ENCODE results near the gene MYL9. TPM values are rescaled to one million over a fixed set of nuclear protein-coding genes. Genes with fewer than 3 reads are reported as not detected.

Gene MYL9
- total and polyA plus RNA-seq, 2 experiments from 2014 or later, result 29.7 to 100 TPM

DNA sequence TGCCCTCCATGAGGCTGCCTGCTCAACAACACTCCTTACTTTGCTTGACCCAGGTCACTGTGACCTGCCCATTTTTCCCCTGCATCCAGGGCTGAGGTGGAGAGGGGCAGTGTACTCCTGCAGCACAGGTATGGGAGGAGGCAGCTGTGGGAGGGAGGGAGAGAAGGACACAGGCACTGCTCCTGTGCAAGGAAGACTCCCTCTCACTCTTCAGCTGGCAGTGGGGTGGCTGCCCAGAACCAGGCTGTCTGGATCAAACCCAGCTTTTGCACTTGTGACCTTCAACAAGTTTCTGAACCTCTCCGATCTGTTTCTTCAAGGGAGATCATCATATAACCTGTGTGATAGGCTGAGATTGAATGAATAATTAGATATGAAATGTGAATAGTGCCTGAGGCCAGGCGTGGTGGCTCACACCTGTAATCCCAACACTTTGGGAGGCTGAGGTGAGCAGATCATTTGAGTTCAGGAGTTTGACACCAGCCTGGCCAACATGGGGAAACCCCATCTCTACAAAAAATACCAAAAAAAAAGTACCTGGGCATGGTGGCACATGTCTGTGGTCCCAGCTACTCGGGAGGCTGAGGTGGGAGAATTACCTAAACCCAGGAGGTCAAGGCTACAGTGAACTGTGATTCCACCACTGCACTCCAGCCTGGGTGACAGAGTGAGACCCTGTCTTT, 46.2 kb downstream of the MYL9 start:
- Mint-ChIP-seq H3K27me3 (ENCODE audit: insufficient read depth, low read depth, poor library complexity) (peaks cover 13% of the 10 kb centered on the region), H3K27ac (peak overlapping the region; percentile 50; the same call in 1 of the 2 replicates), H3K4me3 (peak overlapping the region; percentile 7; the same call in 1 of the 3 replicates), H3K9me3 (peaks cover 24% of the 10 kb centered on the region), H3K36me3 (ENCODE audit: low read depth) (peaks cover 80% of the 10 kb centered on the region), H3K4me1 (peaks cover 53% of the 10 kb centered on the region)
- Histone ChIP-seq H3K9me2 (ENCODE audit: insufficient read depth) (0 out of 2 replicates have a peak, but pooled peaks cover 6% of the 10 kb centered on the region), H3K27ac (ENCODE audit: low read depth) (no peak overlapping the region), H3K4me2 (0 out of 2 replicates have a peak overlapping the region, but pooled peaks have one; percentile 10), H3K36me3 (ENCODE audit: insufficient read depth) (peaks cover 11% of the 10 kb centered on the region; the same call in 1 of the 2 replicates), H3K4me3 (no peak overlapping the region), H3K79me2 (replicated peaks; ENCODE audit: insufficient read depth) (peaks cover 13% of the 10 kb centered on the region), H4K20me1 (replicated peaks; ENCODE audit: insufficient read depth) (0 out of 2 replicates have a peak, but pooled peaks cover 2% of the 10 kb centered on the region), H3K4me1 (ENCODE audit: insufficient read depth) (peaks cover 50% of the 10 kb centered on the region), H3F3A (replicated peaks; ENCODE audit: low read depth) (peaks cover 32% of the 10 kb centered on the region), H2AFZ (no peak overlapping the region), H3K27me3 (ENCODE audit: insufficient read depth) (no peaks in the 10 kb centered on the region)
- DNase-seq (ENCODE audit: low spot score) (no peak), ATAC-seq (no peak)
- TF ChIP-seq CREB1 (CRISPR knock-in tag; IDR thresholded peaks at IDR 0.05; ENCODE audit: low read depth) (no peak), ZNF114 (CRISPR knock-in tag; IDR thresholded peaks at IDR 0.05) (no peak), EZH2 (IDR thresholded peaks at IDR 0.05; ENCODE audit: low read depth, unreplicated experiment) (no peak), STAT1 (IDR thresholded peaks at IDR 0.05; ENCODE audit: unreplicated experiment) (no peak), NANOG (IDR thresholded peaks at IDR 0.05; ENCODE audit: borderline replicate concordance) (no peak), ZNF331 (CRISPR knock-in tag; IDR thresholded peaks at IDR 0.05; ENCODE audit: low read depth) (no peak)
- TF ChIP-seq, protein P1, sequence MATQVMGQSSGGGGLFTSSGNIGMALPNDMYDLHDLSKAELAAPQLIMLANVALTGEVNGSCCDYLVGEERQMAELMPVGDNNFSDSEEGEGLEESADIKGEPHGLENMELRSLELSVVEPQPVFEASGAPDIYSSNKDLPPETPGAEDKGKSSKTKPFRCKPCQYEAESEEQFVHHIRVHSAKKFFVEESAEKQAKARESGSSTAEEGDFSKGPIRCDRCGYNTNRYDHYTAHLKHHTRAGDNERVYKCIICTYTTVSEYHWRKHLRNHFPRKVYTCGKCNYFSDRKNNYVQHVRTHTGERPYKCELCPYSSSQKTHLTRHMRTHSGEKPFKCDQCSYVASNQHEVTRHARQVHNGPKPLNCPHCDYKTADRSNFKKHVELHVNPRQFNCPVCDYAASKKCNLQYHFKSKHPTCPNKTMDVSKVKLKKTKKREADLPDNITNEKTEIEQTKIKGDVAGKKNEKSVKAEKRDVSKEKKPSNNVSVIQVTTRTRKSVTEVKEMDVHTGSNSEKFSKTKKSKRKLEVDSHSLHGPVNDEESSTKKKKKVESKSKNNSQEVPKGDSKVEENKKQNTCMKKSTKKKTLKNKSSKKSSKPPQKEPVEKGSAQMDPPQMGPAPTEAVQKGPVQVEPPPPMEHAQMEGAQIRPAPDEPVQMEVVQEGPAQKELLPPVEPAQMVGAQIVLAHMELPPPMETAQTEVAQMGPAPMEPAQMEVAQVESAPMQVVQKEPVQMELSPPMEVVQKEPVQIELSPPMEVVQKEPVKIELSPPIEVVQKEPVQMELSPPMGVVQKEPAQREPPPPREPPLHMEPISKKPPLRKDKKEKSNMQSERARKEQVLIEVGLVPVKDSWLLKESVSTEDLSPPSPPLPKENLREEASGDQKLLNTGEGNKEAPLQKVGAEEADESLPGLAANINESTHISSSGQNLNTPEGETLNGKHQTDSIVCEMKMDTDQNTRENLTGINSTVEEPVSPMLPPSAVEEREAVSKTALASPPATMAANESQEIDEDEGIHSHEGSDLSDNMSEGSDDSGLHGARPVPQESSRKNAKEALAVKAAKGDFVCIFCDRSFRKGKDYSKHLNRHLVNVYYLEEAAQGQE (IDR thresholded peaks at IDR 0.05; ENCODE audit: unreplicated experiment), result no peak

DNA sequence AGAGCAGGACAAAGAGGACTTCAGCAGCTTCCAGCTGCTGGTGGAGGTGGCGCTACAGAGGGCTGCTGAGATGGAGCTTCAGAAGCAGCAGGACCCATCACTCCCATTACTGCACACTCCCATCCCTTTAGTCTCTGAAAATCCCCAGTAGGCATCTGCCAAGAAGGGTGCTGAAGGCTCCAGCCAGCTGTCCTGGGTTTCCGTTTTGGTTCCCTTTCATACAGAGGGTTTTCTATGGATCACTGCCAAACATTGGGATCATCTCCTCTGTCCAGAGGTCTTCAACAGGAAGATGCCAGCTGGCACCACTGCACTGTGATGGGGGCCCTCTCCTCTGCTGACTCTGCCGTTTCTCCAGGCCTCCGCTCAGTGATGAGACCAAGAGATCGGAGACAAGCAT, 50.0 kb downstream of the MYL9 start:
- Histone ChIP-seq H2AFZ (no peak overlapping the region), H3K4me1 (ENCODE audit: insufficient read depth) (peaks cover 22% of the 10 kb centered on the region), H3F3A (replicated peaks; ENCODE audit: low read depth) (peaks cover 15% of the 10 kb centered on the region), H3K27ac (ENCODE audit: low read depth) (0 out of 2 replicates have a peak overlapping the region, but pooled peaks have one; percentile 36), H3K4me2 (no peak overlapping the region), H4K20me1 (replicated peaks; ENCODE audit: insufficient read depth) (peaks cover 2% of the 10 kb centered on the region; the same call in 1 of the 2 replicates), H3K4me3 (no peak overlapping the region), H3K9me2 (ENCODE audit: insufficient read depth) (0 out of 2 replicates have a peak, but pooled peaks cover 6% of the 10 kb centered on the region), H3K27me3 (ENCODE audit: insufficient read depth) (no peaks in the 10 kb centered on the region), H3K79me2 (replicated peaks; ENCODE audit: insufficient read depth) (peaks cover 13% of the 10 kb centered on the region), H3K36me3 (ENCODE audit: insufficient read depth) (peaks cover 10% of the 10 kb centered on the region; the same call in 1 of the 2 replicates)
- TF ChIP-seq EZH2phosphoT487 (IDR thresholded peaks at IDR 0.05; ENCODE audit: unreplicated experiment) (no peak), ZNF331 (CRISPR knock-in tag; IDR thresholded peaks at IDR 0.05; ENCODE audit: low read depth) (no peak)
- peaks cover 7% of the 10 kb centered on the region for H3K27me3 Mint-ChIP-seq (ENCODE audit: insufficient read depth, low read depth, poor library complexity)
- peaks cover 18% of the 10 kb centered on the region for H3K9me3 Mint-ChIP-seq
- no peak overlapping the region for H3K4me3 Mint-ChIP-seq
- peaks cover 82% of the 10 kb centered on the region for H3K36me3 Mint-ChIP-seq (ENCODE audit: low read depth)
- ATAC-seq (no peak), DNase-seq (ENCODE audit: low spot score) (no peak)
- peak overlapping the region; percentile 50; the same call in 1 of the 2 replicates for H3K27ac Mint-ChIP-seq
- peaks cover 41% of the 10 kb centered on the region for H3K4me1 Mint-ChIP-seq

Measured in GM23338 (cell line).